ENCODE results near the gene DDX25. TPM values are rescaled to one million over a fixed set of nuclear protein-coding genes. Genes with fewer than 3 reads are reported as not detected.

The DDX25 gene
- total RNA-seq, 1 experiment from 2014 or later = 0.37 TPM

GRCh38 chr11:125942771-125943428 is 38.6 kb downstream of the DDX25 start:
- DNase-seq (ENCODE audit: low read depth, low spot score) (no peak), ATAC-seq (no peak)
- no peaks in the 10 kb centered on the region for H3K36me3 ChIP-seq (ENCODE audit: control insufficient read depth in 1 of 2, insufficient read depth in 2 of 2, low read length in 2 of 2)
- peaks cover 7 to 22% of the 10 kb centered on the region in 2 experiments for H3K4me1 ChIP-seq (ENCODE audit: control insufficient read depth in 1 of 2, insufficient read depth in 2 of 2, low read length in 2 of 2)
- H3K9ac ChIP-seq (ENCODE audit: low read length) = no peak overlapping the region
- TF ChIP-seq SP1 (IDR thresholded peaks at IDR 0.05; ENCODE audit: low read depth) (no peak), JUND (IDR thresholded peaks at IDR 0.05) (no peak), ELF1 (IDR thresholded peaks at IDR 0.05; ENCODE audit: borderline replicate concordance, low read depth) (no peak), CBX3 (IDR thresholded peaks at IDR 0.05; ENCODE audit: low read depth) (no peak), SRF (IDR thresholded peaks at IDR 0.05; ENCODE audit: low read depth) (no peak), ZFX (IDR thresholded peaks at IDR 0.05) (no peak), ZNF274 (IDR thresholded peaks at IDR 0.05; ENCODE audit: low read depth, low read length) (no peak), SIN3A (IDR thresholded peaks at IDR 0.05; ENCODE audit: low read depth) (no peak), POLR2A (IDR thresholded peaks at IDR 0.05; ENCODE audit: borderline replicate concordance, extremely low read depth, insufficient read depth, insufficient read length) (no peak)
- TF ChIP-seq, protein P1, sequence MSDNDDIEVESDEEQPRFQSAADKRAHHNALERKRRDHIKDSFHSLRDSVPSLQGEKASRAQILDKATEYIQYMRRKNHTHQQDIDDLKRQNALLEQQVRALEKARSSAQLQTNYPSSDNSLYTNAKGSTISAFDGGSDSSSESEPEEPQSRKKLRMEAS (IDR thresholded peaks at IDR 0.05) = no peak
- TF ChIP-seq, protein P2, sequence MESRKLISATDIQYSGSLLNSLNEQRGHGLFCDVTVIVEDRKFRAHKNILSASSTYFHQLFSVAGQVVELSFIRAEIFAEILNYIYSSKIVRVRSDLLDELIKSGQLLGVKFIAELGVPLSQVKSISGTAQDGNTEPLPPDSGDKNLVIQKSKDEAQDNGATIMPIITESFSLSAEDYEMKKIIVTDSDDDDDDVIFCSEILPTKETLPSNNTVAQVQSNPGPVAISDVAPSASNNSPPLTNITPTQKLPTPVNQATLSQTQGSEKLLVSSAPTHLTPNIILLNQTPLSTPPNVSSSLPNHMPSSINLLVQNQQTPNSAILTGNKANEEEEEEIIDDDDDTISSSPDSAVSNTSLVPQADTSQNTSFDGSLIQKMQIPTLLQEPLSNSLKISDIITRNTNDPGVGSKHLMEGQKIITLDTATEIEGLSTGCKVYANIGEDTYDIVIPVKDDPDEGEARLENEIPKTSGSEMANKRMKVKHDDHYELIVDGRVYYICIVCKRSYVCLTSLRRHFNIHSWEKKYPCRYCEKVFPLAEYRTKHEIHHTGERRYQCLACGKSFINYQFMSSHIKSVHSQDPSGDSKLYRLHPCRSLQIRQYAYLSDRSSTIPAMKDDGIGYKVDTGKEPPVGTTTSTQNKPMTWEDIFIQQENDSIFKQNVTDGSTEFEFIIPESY (IDR thresholded peaks at IDR 0.05; ENCODE audit: extremely low read depth, insufficient replicate concordance, low read length) = no peak
- no peaks in the 10 kb centered on the region for H3K27me3 ChIP-seq (ENCODE audit: insufficient read depth, low read length)
- intact Hi-C loops (cut with micrococcal nuclease) = loop anchor here (1.0 to 5.0 kb wide), 2 partner anchors 119 to 251 kb away; partner anchors contain the start of gene CDON
- H4K20me1 ChIP-seq (ENCODE audit: insufficient read depth) = no peaks in the 10 kb centered on the region
- no peak overlapping the region for H3K4me2 ChIP-seq (ENCODE audit: low read length)
- H3K27ac ChIP-seq (ENCODE audit: low read depth, low read length) = no peak overlapping the region
- no peaks in the 10 kb centered on the region for H3K79me2 ChIP-seq (ENCODE audit: insufficient read depth, low read length)
- BruUV-seq (replicated peaks) = no TSS peak
- CTCF ChIA-PET = interaction anchor here (0.8 to 1.3 kb wide), 3 partner anchors 11 to 251 kb away, joined by 3 to 5 read pairs (median 4); no protein-coding TSS in a partner anchor
- no peak overlapping the region for H2AFZ ChIP-seq (ENCODE audit: low read depth, low read length, poor library complexity, severe bottlenecking)
- RAD21 ChIA-PET (ENCODE audit: low non-redundant PET in 1 of 2, low total read pairs in 2 of 2, uncharacterized antibody in 2 of 2, unreplicated experiment in 2 of 2) = no interaction called here
- POLR2A ChIA-PET = no interaction called here
- no peaks in the 10 kb centered on the region for H3K9me2 ChIP-seq (ENCODE audit: insufficient read depth)
- H3K9me3 ChIP-seq (ENCODE audit: control insufficient read depth in 1 of 2, insufficient read depth in 1 of 2, low read depth in 1 of 2, low read length in 2 of 2) = no peaks in the 10 kb centered on the region
- H3K4me3 ChIP-seq (replicated peaks in 1 of 2; ENCODE audit: low read depth in 1 of 2, low read length in 2 of 2) = no peak overlapping the region
